Measurements from ENCODE around the gene BDKRB1.

GRCh38 chr14:96206461-96206860 is 49.5 kb upstream of the BDKRB1 start:
- no peak for TF ChIP-seq CTCF (IDR thresholded peaks at IDR 0.05; ENCODE audit: insufficient read depth, low read length, poor library complexity, severe bottlenecking)
- TF ChIP-seq EZH2phosphoT487 (conservative IDR thresholded peaks at IDR 0.05; ENCODE audit: low read length): no peak
